HG02852 (cell line): Measurements from ENCODE around the gene MDFIC.

Source experiments
- ATAC-seq: cut with Tn5 transposase; IDR thresholded peaks from one replicate; pipeline ENCODE4 v1.9.1; 2021; ENCODE audit warnings: mild to moderate bottlenecking, moderate library complexity; ENCODE audit not compliant: unreplicated experiment

MDFIC gene

DNA sequence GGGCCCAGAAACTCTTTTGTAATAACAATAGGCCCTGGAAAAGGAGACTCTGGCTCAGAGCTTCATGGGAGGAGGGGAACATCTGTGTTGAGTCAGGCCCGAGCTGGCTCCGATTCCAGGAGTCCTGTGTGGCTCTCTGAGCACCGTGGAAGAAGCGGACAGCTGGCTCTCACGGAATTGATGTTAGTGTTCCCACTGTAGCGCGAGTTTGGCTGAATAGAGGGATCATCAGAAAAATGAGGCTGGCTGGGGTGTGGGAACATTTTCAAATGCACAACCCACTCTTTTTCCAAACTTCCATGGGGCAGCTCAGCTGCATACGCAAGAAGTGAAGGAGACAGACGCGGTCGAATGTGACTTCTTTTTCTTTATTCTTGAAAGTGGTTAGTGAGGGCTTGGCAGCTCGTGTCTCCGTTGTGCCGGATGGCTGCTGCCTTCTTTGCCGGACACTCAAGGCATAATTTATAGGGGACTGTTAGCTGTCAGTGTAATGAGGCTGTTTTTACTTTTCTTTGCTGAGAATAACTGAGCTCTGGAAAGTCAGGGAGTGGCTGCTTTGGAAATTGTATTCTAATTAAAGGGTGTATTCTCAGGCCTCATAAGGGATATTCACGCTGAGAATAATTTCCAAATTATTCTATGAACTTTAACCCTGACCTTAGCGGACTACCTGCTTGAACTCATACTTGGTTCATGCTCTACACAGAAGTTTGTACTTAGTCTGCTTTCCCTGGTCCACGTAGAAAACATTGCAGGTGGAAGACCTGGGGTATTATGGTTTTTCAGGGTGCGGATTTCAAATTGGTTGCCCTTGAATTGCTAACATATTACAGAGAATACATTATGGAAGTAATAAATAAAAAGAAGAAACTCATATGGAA is 23.1 kb downstream of the MDFIC start:
- no peak for ATAC-seq

DNA sequence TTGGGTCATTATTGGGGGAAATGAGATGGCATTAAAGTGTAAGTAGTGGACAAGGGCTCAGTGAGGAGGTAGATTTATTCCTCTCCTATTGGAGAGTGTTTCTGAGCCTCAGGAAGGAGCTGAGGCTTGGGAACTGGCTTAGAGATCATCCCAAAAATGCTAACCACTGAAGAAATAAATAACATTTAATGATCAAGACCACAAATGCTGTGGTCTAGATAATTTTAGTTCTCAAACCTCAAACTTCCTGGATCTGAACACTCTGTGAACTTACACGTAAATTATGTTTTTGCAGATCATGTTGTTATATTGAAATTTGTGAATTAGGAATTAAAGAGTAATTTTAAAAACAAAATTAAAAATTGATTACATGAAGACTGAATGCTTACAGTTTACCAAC is 27.3 kb downstream of the MDFIC start:
- ATAC-seq = no peak

DNA sequence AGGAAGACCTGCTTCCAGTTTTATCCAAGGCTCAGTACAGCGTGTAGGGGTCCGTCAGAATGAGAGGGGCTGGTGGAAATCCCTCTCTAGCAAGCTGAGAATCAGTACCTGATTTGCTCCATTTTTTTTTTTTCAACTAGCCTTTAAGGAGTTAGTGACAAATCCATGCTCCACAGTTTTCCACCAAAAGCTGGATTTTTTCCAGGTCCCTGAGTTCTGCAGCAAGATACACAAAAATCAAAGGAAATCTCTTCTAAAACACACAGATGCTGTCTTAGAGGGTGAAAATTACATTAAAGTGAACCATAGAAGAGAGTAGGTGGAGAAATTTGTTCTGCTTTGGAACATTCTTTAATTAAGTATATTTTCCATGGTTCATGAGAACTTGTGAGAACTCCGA is 30.4 kb downstream of the MDFIC start:
- no peak for ATAC-seq

DNA sequence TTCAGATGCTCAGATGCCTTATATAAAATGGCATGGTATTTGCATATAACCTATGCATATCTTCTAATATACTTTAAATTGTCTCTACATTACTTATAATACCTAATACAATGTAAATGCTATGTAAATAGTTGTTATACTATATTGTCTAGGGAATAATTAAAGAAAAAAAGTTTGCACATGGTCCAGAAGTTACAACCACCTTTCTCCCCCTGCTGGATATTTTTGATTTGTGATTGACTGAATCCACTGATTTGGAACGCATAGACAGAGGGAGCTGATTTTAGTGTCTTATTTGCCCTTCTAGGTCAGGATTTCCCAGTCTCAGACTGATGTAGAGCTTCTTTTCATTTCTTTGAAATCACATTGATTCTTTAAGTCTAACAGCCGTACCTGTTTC is 31.8 kb downstream of the MDFIC start:
- no peak for ATAC-seq

DNA sequence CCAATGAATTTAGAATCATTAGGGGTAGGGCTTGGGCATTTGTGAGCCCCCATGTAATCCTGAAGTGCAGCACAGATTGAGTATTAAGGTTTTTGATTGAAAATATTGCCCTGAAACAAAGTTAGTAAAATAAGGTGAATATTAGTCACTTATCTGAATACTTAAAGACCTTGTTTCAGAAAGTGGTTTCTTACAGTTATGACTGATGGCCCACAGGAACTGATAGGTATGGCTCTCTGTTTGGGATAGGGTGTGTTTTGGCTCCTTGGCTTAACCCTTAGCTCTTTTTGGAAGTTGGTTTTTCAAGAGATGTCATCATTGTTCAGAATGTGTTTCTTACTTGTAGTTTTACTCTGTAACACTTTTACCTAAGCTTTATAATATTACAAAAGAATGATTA is 34.8 kb downstream of the MDFIC start:
- ATAC-seq = peak; percentile 57

DNA sequence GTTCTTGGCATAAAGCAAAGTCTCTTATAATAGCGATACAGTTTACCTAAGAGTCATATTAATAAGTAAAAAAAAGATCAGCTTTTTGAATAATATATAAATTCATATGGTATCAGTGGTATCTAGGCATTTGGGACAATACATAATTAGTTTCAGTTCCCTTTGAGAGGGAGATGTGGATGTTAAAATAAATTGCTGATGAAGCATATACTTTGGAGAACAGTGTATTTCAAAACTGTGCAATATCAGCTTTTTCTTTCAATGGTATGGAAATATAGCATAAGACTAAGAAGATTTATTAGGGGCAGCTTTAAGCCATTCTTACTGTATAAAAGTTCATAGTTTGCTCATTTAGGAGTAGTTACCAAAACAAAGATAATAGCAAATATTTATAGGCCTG is 35.5 kb downstream of the MDFIC start:
- ATAC-seq = no peak

DNA sequence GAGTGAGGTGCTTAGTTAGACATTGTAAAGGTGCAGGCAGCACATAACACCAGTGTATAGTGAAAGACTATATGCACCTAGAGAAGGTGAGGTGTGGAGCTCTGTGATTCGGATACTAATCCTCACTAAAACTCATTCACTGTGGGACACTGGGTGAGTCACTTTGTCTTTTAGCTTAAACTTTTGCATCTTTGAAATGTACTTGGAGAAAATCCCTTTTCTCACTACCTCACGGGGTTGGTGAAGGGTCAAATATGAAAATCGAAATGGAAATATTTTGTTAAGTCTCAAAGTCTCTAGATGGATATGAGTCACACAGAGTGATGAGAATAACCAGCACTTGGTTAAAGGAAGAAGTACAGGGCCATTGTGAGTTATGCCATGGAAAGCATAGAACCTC is 38.0 kb downstream of the MDFIC start:
- peak; percentile 78 for ATAC-seq

DNA sequence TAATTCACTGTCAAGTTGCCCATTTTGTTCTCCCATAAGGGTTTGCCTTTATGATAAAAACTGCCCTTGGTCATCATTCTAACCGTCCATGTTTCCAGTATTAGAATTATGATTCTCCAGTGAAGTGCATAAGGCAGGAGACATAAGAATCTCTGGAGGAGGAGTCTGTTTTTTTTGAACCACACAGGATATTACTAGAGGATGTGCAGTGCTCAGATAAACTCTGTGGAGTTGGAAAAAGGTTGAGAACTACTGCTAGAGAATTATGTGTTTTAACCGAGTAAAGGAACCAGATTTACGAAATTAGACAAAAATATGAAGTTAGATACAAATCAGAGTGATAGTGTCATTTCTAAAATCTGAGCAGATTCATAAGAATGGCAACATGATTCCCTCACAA is 40.5 kb downstream of the MDFIC start:
- no peak for ATAC-seq

DNA sequence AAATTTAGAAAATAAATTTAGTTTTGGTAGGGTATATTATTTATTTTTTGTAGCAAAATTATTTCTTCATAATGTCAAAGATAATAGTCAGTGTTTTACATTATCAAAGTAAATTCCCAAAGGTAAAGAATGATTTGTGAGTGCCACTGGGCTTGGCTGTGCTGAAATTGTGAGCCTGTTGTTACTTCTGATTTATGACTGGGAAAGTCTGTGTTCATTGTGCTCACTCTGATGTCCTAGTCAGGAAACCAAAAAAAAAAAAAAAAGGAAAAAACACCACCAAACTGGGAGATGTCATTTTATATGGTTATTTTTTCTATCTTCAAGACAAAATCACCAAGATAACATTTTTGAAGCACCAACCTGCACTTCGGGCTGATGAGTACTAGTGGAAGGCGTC is 44.3 kb downstream of the MDFIC start:
- ATAC-seq = no peak

DNA sequence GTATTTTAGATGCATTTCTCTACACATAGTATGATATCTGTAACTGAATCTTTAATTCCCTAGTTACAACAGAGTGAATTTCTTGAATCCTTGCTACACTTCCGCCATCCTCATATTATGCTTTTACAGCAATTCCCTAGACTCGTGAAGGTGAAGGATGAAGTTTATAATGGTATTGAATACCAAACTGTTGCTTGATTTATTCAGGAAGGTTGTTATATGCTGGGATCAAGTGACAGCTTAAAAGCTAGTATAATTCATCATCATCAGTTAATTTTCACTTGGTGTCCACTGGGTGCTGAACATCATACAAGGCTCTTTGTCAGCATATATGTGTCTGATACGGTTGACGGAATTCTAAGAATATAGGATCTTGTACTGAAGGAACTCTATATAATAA is 47.2 kb downstream of the MDFIC start:
- ATAC-seq = no peak

DNA sequence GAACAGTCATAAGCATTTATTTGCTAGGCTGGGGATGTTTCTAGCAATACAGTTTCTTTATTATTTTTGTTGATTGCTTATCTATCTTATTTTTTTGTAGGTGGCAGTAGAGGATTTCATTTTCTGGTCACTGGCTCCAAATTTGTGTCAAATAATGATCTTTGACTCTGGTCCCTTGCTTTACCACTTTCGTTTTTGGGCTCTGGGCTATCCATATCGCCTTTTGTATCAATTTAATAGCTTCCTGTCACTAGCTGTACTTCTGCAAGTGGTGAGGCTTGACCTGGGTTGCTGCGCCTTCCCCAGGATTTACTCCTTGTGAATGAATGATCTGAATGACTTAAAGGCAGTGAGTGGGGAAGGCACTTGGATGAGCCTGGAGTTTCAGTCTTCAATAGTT is 48.4 kb downstream of the MDFIC start:
- ATAC-seq = no peak

DNA sequence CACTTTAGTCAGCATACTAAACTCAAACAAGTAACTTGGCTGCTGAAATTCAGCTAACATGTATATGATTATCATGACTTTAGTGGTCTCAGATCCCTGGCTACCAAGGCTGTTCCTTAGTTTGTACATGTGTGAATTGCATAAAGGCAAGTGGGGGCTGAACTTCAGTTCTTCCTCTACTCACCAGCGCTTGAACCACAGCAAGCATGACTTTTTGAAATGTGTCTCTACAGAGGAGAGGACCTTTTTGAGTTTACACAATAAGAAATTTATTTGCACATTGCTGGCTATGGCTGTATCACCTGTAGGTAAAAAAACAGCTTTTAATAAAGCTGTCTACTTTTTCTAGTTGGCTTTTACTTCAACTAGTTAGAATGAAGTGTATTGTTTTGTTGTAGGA is 48.8 kb downstream of the MDFIC start:
- no peak for ATAC-seq

DNA sequence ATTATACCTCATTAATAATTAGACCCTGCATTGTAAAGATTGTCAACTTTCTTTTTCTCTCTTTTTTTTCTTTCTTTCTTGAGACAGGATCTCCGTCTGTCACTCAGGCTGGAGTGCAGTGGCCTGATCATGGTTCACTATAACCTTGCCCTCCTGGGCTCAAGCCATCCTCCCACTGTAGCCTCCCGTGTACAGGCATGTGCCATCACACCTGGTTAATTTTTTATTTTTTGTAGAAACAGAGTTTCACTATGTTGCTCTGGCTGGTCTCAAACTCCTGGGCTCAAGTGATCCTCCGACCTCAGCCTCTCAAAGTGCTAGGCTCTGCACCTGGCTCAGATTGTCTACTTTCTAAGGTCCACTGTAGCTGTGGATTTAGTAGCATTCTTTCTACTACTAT is 50.7 kb downstream of the MDFIC start:
- ATAC-seq = no peak

DNA sequence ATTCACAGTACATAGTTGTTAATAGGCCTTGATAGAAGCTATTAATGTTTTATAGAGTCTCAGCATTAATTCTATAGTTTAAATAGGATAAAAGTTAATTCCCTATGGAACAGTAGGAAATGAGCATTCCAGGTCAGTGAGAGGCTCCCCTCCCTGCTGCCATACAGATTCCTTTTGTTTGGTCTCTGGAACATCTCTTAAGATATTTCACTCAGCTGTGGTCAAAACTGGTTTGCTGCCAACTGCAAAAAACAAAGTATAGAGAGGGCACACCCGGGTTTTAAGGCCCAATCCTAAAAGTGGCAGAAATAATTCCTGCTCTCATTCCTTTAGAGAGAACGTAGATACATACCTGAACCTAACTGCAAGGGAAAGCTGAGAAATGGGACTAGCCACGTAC is 51.3 kb downstream of the MDFIC start:
- no peak for ATAC-seq

DNA sequence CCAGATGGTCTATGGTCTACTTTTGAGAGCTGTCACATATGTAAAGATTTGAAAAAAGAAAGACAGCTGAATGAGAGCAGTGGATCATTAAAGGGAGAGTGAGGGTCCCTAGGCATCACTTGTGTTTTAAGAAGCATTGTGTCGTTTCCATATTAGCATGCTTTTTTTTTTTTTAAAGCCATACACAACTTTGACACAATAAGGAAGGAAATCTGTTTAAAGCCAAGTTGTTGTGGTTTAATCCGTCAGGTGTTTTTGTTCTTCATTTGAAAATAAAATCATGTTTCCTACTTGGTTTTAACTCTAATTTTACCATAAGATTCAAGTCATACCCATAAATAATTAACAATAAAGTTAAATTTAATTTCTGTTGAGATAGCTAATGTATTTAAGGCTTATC is 53.5 kb downstream of the MDFIC start:
- ATAC-seq = no peak

DNA sequence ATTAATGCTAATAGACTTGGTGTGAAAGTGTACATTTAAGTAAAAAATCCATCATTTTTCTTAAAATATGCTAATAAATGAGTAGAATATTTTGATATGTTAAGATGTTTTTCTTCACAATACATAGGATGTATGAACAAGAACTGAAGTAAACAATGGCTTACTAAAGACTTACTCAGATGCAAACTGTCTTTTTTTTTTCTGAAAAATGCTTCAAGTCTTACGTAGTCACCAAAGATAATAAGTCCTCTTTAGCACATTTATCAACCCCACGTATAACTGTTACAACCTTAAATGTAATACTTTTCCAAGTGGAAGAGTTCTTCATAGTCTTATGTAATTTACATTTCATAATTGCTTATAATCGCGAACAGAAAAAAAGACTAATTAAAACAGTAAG is 54.8 kb downstream of the MDFIC start:
- ATAC-seq = no peak

DNA sequence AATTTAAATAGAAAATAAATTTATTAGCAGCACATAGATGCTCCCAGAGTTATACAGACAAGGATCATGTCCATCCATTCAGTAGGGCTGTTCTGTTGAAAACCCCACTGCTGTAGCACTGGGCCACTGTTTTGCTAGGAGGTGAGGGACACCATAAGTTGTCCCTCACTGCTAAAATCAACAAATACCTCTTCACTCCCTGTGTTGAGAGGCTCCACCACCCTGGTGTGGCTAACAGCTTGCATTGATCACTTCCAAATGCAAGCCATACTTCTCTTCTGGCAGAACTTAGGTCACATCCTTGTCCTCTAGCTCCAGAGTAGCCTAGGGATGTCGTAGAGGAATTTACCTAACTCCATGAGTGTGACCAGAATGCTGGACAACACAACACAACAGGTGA is 55.4 kb downstream of the MDFIC start:
- no peak for ATAC-seq

DNA sequence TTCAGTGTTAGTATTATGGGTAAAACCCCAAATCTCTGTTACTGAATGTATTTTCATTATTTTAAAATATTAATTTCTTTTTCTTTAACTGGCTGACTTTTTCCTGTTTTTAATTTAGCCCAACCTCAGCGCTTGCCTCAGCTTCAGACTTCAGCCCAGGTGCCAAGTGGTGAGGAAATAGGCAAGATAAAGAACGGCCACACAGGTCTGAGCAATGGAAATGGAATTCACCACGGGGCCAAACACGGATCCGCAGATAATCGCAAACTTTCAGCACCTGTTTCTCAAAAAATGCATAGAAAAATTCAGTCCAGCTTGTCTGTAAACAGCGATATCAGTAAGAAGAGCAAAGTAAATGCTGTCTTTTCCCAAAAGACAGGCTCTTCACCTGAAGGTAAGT is 57.5 kb downstream of the MDFIC start:
- no peak for ATAC-seq

DNA sequence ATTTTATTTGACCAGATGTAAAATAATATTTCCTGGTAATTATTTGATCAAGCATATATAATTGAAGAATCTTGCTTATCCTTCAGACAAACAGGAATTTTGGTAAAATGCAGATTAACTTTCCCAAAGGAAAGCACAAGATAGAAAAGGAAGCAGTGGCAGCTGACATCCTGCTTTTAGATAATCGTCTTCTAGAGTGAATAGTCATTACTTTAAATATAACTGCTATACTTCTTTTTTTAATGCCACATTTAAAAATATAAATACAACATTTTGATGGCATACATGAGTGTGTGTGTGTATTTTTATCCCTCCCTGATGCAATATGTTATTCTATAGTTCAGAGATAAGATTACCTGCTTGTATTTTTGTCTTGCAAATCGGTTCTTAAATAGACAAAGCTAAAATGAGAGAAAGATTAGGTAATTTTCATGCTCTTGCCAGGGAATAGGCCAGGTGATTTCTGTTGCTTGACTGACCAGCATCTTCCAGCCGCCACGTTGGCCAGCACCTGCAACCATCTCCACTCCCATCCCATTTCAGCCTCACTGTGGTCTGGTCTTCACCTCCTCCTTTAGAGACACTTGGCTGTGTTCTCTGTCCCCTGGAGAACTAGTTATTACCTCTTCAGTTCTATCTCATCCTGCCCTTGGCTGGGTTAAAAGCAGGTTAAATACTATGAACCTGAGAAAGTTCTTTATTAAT is 58.1 kb downstream of the MDFIC start:
- ATAC-seq = no peak

DNA sequence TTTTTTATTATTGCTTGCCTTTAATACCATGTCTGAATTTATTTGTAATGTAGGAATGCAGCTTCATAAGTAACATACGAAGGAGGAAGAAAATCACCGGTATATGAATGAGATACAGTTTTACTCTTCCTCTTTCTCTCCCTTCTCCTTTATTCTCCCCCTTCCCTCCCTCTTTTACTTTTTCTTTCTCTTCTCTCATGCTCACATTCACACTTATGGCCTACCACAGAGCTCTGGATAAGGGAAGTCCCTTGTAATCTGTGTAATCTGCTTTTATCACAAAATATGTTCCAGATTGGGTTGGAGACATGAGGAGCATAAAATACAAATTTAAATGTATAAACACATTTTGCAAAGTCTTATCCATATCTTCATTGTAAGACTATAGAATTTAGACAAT is 59.4 kb downstream of the MDFIC start:
- no peak for ATAC-seq

DNA sequence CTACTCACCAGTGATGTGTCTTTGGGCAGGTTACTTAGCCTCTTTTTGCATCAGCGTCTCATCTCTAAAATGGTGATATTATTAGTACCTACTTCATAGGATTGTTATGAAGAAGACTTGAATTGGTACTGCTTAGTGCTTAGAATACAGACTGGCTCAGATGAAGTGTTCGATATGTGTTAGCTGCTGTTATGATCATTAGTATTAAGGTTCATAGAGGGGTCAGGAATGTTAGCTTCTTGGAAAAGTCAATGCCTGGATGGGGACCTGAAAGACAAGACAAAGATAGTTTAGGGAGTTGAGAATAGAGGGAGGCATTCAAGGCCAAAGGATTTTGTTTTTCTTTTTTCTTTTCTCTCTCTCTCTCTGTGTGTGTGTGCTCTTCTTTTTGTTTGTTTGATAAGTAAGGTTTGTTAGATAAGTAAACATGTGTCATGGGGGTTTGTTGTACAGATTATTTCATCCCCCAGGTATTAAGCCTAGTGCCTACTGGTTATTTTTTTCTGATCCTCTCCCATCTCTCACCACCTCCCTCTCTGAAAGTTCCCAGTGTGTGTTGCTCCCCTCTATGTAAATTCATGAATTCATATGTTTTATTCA is 63.3 kb downstream of the MDFIC start:
- no peak for ATAC-seq
